Measurements from ENCODE around the gene ADRM1.

DNA sequence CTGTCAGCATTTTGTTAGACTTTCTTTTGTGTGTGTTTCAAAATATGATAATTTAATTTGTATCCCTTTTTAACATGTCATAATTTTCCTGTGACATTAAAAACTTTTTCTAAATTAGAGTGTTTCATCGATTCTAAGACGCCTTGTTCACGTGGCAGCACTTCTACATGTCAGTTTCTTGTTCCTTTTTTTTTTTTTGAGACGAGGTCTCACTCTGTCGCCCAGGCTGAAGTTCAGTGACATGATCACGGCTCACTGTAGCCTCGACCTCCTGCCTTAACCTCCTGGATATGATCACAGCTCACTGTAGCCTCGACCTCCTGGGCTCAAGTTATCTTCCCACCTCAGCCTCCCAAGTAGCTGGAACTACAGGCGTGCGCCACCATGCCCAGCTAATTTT lies 27.6 kb upstream of the ADRM1 start:
- TF ChIP-seq SUZ12 (IDR thresholded peaks at IDR 0.05; ENCODE audit: extremely low read depth, insufficient read depth, insufficient read length): no peak
- TF ChIP-seq YY1 (IDR thresholded peaks at IDR 0.05; ENCODE audit: insufficient read depth, insufficient read length): no peak
- TF ChIP-seq ZNF274 (IDR thresholded peaks at IDR 0.05; ENCODE audit: low read depth, low read length): no peak
